IMR-90 (cell line): ENCODE measurements around the gene HOXA7. TPM values are rescaled to one million over a fixed set of nuclear protein-coding genes. Genes with fewer than 3 reads are reported as not detected.
A peak's percentile ranks its signal among the peaks of the same experiment; 100 is the strongest.

ENCODE experiments used
- ATAC-seq: fragments of 200-7000 bp; cut with Tn5 transposase; 2 replicates; pipeline ENCODE4 v1.9.1; 2020; ENCODE audit warnings: low read depth, mild to moderate bottlenecking, moderate library complexity
- BruUV-seq: library from RNA; stranded (reverse); fragments of 400-500 nt; replicated peaks from 2 replicates; lab custom pipeline; 2021; lab: Mats Ljungman, UMichigan
- CTCF ChIA-PET: fragments of 300-600 bp; formaldehyde crosslinking; extraction: SDS; loops from one replicate; lab custom pipeline; 2021; ENCODE audit warnings: antibody characterized with exemption; lab: Yijun Ruan, JAX
- POLR2A ChIA-PET: fragments of 300-600 bp; sonication (Branson Sonifier 250); formaldehyde crosslinking; loops from one replicate; lab custom pipeline; 2022; ENCODE audit warnings: antibody characterized with exemption; ENCODE audit not compliant: unreplicated experiment; lab: Charles Lee
- DNase-seq: peaks from one replicate; pipeline ENCODE4 v3.0.0; 2013
- H2AFZ ChIP-seq: replicated peaks from 2 replicates; pipeline ENCODE3; 2013; ENCODE audit warnings: low read length, mild to moderate bottlenecking; ENCODE audit not compliant: poor library complexity
- H2AK5ac ChIP-seq: 2 replicates; pipeline ENCODE4 v1.6.1; 2013; ENCODE audit warnings: low read depth, low read length, inconsistent platforms
- H2AK9ac ChIP-seq: replicated peaks from 2 replicates; pipeline ENCODE3; 2013; ENCODE audit warnings: mild to moderate bottlenecking, low read depth, low read length, moderate library complexity; ENCODE audit not compliant: poor library complexity
- H2BK120ac ChIP-seq: 2 replicates; pipeline ENCODE4 v1.6.1; 2013; ENCODE audit warnings: low read depth, low read length, inconsistent platforms
- H2BK15ac ChIP-seq: 3 replicates; pipeline ENCODE4 v1.6.1; 2013; ENCODE audit warnings: low read depth, low read length, inconsistent platforms
- H2BK20ac ChIP-seq: 2 replicates; pipeline ENCODE4 v1.6.1; 2013; ENCODE audit warnings: low read depth, mild to moderate bottlenecking, inconsistent platforms, low read length, moderate library complexity
- H2BK5ac ChIP-seq: 2 replicates; pipeline ENCODE4 v1.6.1; 2013; ENCODE audit warnings: mild to moderate bottlenecking, low read depth, low read length, inconsistent platforms; ENCODE audit not compliant: poor library complexity, severe bottlenecking
- H3K14ac ChIP-seq: replicated peaks from 2 replicates; pipeline ENCODE4 v1.6.1; 2013; ENCODE audit warnings: low read depth, low read length, inconsistent platforms
- H3K18ac ChIP-seq: 2 replicates; pipeline ENCODE4 v1.6.1; 2013; ENCODE audit warnings: low read depth, low read length, control low read depth
- H3K23ac ChIP-seq: 2 replicates; pipeline ENCODE4 v1.6.1; 2013; ENCODE audit warnings: low read depth, low read length, inconsistent platforms
- H3K27ac ChIP-seq: 2 replicates; pipeline ENCODE4 v1.5.1; 2013; ENCODE audit warnings: mild to moderate bottlenecking, control low read depth, low read length; ENCODE audit not compliant: insufficient read depth
- H3K27me3 ChIP-seq: 2 replicates; pipeline ENCODE4 v1.6.1; 2013; ENCODE audit warnings: low read length; ENCODE audit not compliant: control insufficient read depth, insufficient read depth
- H3K36me3 ChIP-seq: 2 replicates; pipeline ENCODE4 v1.6.1; 2013; ENCODE audit warnings: low read length, mixed read lengths; ENCODE audit not compliant: control insufficient read depth, insufficient read depth
- H3K4ac ChIP-seq: 2 replicates; pipeline ENCODE4 v1.6.1; 2013; ENCODE audit warnings: low read depth, low read length, inconsistent platforms
- H3K4me1 ChIP-seq: 2 replicates; pipeline ENCODE4 v1.6.1; 2013; ENCODE audit warnings: low read length, mixed read lengths; ENCODE audit not compliant: control insufficient read depth, insufficient read depth
- H3K4me2 ChIP-seq: 2 replicates; pipeline ENCODE4 v1.6.1; 2013; ENCODE audit warnings: low read depth, mild to moderate bottlenecking, control low read depth, low read length, moderate library complexity
- H3K4me3 ChIP-seq: 2 replicates; pipeline ENCODE4 v1.5.1; 2013; ENCODE audit warnings: low read depth, mild to moderate bottlenecking, control low read depth, low read length, moderate library complexity; ENCODE audit not compliant: insufficient read depth
- H3K56ac ChIP-seq: 2 replicates; pipeline ENCODE4 v1.6.1; 2013; ENCODE audit warnings: low read length, inconsistent platforms; ENCODE audit not compliant: insufficient read depth; ENCODE audit errors: extremely low read depth
- H3K79me1 ChIP-seq, 2 experiments: 2 replicates each; pipeline ENCODE4 v1.6.1; 2013; ENCODE audit warnings: low read length in 2 of 2, inconsistent platforms in 1 of 2, low read depth in 1 of 2
- H3K9ac ChIP-seq: 2 replicates; pipeline ENCODE4 v1.6.1; 2013; ENCODE audit warnings: low read depth, low read length, control low read depth
- H3K9me1 ChIP-seq: 2 replicates; pipeline ENCODE4 v1.6.1; 2013; ENCODE audit warnings: low read length, inconsistent platforms; ENCODE audit not compliant: insufficient read depth
- H3K9me3 ChIP-seq: 2 replicates; pipeline ENCODE4 v1.6.1; 2013; ENCODE audit warnings: low read length; ENCODE audit not compliant: control insufficient read depth, insufficient read depth
- H4K20me1 ChIP-seq: 2 replicates; pipeline ENCODE4 v1.6.1; 2013; ENCODE audit warnings: low read length, inconsistent platforms; ENCODE audit not compliant: insufficient read depth
- H4K5ac ChIP-seq: 2 replicates; pipeline ENCODE4 v1.6.1; 2013; ENCODE audit warnings: mild to moderate bottlenecking, low read depth, low read length, control low read depth
- H4K8ac ChIP-seq, 2 experiments: 2 replicates each; pipeline ENCODE4 v1.6.1; 2013; ENCODE audit warnings: low read depth in 2 of 2, low read length in 2 of 2, control low read depth in 1 of 2, inconsistent platforms in 1 of 2
- H4K91ac ChIP-seq: 2 replicates; pipeline ENCODE4 v1.6.1; 2013; ENCODE audit warnings: low read depth, low read length, inconsistent platforms; ENCODE audit not compliant: insufficient read depth
- BHLHE40 ChIP-seq: fragments of 150-350 bp; IDR thresholded peaks from 2 replicates; pipeline ENCODE4 v1.6.1; 2016; ENCODE audit warnings: mild to moderate bottlenecking, low read depth, low read length
- CEBPB ChIP-seq: IDR thresholded peaks from 2 replicates; pipeline ENCODE4 v1.6.1; 2012; ENCODE audit warnings: low read depth, low read length, improper control_type of control experiment
- MAFK ChIP-seq: IDR thresholded peaks from 2 replicates; pipeline ENCODE4 v1.6.1; 2012; ENCODE audit warnings: low read depth, low read length, improper control_type of control experiment
- MAZ ChIP-seq: IDR thresholded peaks from 2 replicates; pipeline ENCODE4 v1.6.1; 2012; ENCODE audit warnings: low read depth, mild to moderate bottlenecking, low read length, improper control_type of control experiment, moderate library complexity, borderline replicate concordance
- MXI1 ChIP-seq: IDR thresholded peaks from 2 replicates; pipeline ENCODE4 v1.6.1; 2012; ENCODE audit warnings: low read depth, mild to moderate bottlenecking, low read length, moderate library complexity, borderline replicate concordance
- NFE2L2 ChIP-seq: fragments of 150-350 bp; IDR thresholded peaks from 2 replicates; pipeline ENCODE4 v1.6.1; 2016; ENCODE audit warnings: low read depth, mild to moderate bottlenecking, low read length
- POLR2A ChIP-seq: IDR thresholded peaks from 2 replicates; pipeline ENCODE4 v1.6.1; 2012; ENCODE audit warnings: mild to moderate bottlenecking, low read depth, low read length
- RAD21 ChIP-seq: IDR thresholded peaks from 2 replicates; pipeline ENCODE4 v1.6.1; 2012; ENCODE audit warnings: low read length, improper control_type of control experiment
- RCOR1 ChIP-seq: IDR thresholded peaks from 2 replicates; pipeline ENCODE4 v1.6.1; 2012; ENCODE audit warnings: mild to moderate bottlenecking, low read length, improper control_type of control experiment; ENCODE audit not compliant: insufficient replicate concordance
- RFX5 ChIP-seq: IDR thresholded peaks from 2 replicates; pipeline ENCODE4 v1.8.0; 2012; ENCODE audit warnings: low read depth, mild to moderate bottlenecking, low read length, moderate library complexity
- WGBS, 2 experiments: methylation state at CpG; one replicate each; pipeline versions ENCODE4 v1.1.5 to v1.1.7; 2013; ENCODE audit warnings: missing lambda C conversion rate in 2 of 2; ENCODE audit not compliant: insufficient read length in 1 of 2; ENCODE audit errors: extremely low coverage in 2 of 2; 5-methylcytosine and 5-hydroxymethylcytosine counted together
- dilution Hi-C: fragments of 300-500 bp; cut with HindIII; formaldehyde crosslinking; loops from one replicate; pipeline ENCODE4 v1.14.3; 2018; ENCODE audit warnings: low sequenced_read_pairs; ENCODE audit not compliant: unreplicated experiment
- in situ Hi-C: fragments of 300-500 bp; cut with MboI; formaldehyde crosslinking; loops from 3 replicates; pipeline ENCODE4 v1.14.3; 2019; ENCODE audit warnings: low sequenced_read_pairs, inconsistent platforms, mixed read lengths
- intact Hi-C: fragments of 100-400 bp; cut with micrococcal nuclease; formaldehyde crosslinking; loops from 2 replicates; pipeline ENCODE4 v1.10.0; 2022
- polyA plus RNA-seq, 3 experiments: library from polyadenylated mRNA; depleted of rRNA; stranded (reverse); fragments of >200 nt; gene quantifications; 2 replicates each; pipeline ENCODE4 v1.2.3, GENCODE V29; 2012; ENCODE audit warnings: low replicate concordance in 1 of 3
- total RNA-seq: library from RNA; depleted of rRNA; stranded (reverse); fragments of >200 nt; gene quantifications from 2 replicates; pipeline ENCODE4 v1.2.3, GENCODE V29; 2012
- TF ChIP-seq, protein P1 (sequence below): conservative IDR thresholded peaks from 2 replicates; pipeline ENCODE4 v1.5.1; 2012; ENCODE audit warnings: mild to moderate bottlenecking, low read depth, low read length, improper control_type of control experiment

HOXA7 gene
- total and polyA plus RNA-seq, 2 of the 4 experiments (the other 2 are of a cell fraction): 0.18 to 1.7 TPM

DNA sequence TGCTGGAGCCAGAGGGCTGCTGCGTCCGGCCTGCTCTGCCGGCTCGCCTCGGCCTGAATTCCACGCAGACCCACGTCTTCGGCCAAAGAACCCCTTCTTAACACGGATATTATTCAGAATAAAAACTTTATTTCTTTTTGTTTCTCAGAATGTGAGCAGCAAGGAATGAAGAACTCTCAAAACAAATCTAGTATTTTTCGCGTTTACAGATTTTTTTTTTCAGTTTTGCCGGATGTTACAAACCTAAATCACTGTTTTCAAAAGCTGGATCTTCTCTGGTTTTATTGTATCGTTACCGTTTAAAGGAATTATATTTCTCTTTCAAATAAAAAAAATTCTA is 49.6 kb downstream of the HOXA7 start:
- peak overlapping the region; percentile 73 for H3K14ac ChIP-seq
- H3K4ac ChIP-seq: peak overlapping the region; percentile 82
- peak overlapping the region; percentile 80 for H3K18ac ChIP-seq
- H3K4me1 ChIP-seq: peaks cover 50% of the 10 kb centered on the region
- no peak; the same call in 1 of the 2 replicates for ATAC-seq
- H3K27ac ChIP-seq: peak overlapping the region; percentile 96
- BruUV-seq: no TSS peak
- DNase-seq: no peak
- H4K20me1 ChIP-seq: peaks cover 9% of the 10 kb centered on the region; the same call in 1 of the 2 replicates
- H3K27me3 ChIP-seq: no peaks in the 10 kb centered on the region
- dilution Hi-C loops (no loop called here), in situ Hi-C loops (loop anchor here (10.0 kb wide), 1 partner anchor 912 kb away; no protein-coding TSS in a partner anchor), intact Hi-C loops (no loop called here)
- peak overlapping the region; percentile 49 for H3K4me2 ChIP-seq
- H3K9me3 ChIP-seq: no peaks in the 10 kb centered on the region
- TF ChIP-seq MAZ (no peak), RCOR1 (no peak), MXI1 (no peak), POLR2A (no peak), BHLHE40 (no peak), RFX5 (no peak), MAFK (no peak), CEBPB (no peak), NFE2L2 (no peak), RAD21 (no peak)
- TF ChIP-seq, protein P1, sequence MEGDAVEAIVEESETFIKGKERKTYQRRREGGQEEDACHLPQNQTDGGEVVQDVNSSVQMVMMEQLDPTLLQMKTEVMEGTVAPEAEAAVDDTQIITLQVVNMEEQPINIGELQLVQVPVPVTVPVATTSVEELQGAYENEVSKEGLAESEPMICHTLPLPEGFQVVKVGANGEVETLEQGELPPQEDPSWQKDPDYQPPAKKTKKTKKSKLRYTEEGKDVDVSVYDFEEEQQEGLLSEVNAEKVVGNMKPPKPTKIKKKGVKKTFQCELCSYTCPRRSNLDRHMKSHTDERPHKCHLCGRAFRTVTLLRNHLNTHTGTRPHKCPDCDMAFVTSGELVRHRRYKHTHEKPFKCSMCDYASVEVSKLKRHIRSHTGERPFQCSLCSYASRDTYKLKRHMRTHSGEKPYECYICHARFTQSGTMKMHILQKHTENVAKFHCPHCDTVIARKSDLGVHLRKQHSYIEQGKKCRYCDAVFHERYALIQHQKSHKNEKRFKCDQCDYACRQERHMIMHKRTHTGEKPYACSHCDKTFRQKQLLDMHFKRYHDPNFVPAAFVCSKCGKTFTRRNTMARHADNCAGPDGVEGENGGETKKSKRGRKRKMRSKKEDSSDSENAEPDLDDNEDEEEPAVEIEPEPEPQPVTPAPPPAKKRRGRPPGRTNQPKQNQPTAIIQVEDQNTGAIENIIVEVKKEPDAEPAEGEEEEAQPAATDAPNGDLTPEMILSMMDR: no peak
- H4K5ac ChIP-seq: peak overlapping the region; percentile 40; the same call in 1 of the 2 replicates
- H3K9me1 ChIP-seq: peaks cover 13% of the 10 kb centered on the region; the same call in 1 of the 2 replicates
- peak overlapping the region; percentile 89 for H2BK120ac ChIP-seq
- peak overlapping the region; percentile 70 for H3K56ac ChIP-seq
- H2BK15ac ChIP-seq: no peak overlapping the region
- ChIA-PET POLR2A (interaction anchor here (1.3 kb wide), 1 partner anchor 10 kb away, joined by 5 read pairs; no protein-coding TSS in a partner anchor), CTCF (no interaction called here)
- H3K23ac ChIP-seq: peak overlapping the region; percentile 99; the same call in 1 of the 2 replicates
- H2BK5ac ChIP-seq: peak overlapping the region; percentile 95
- H3K4me3 ChIP-seq: peak overlapping the region; percentile 22
- H3K79me1 ChIP-seq: peaks cover 0 to 43% of the 10 kb centered on the region in 2 experiments; a peak in 2 of 4 replicates
- H2AK9ac ChIP-seq: peak overlapping the region; percentile 86
- peak overlapping the region; percentile 85 for H3K9ac ChIP-seq
- H2AFZ ChIP-seq: peak overlapping the region; percentile 80
- peak overlapping the region; percentile 80 for H4K91ac ChIP-seq
- H2BK20ac ChIP-seq: no peak overlapping the region
- H2AK5ac ChIP-seq: no peak overlapping the region
- WGBS, 2 experiments: no CpG with 5 or more reads among the region's 14 CpGs
- H3K36me3 ChIP-seq: peaks cover 9% of the 10 kb centered on the region; the same call in 1 of the 2 replicates
- peak overlapping the region; percentile 88 to 89 for H4K8ac ChIP-seq
